ENCODE data around the gene CRHR1. TPM values are rescaled to one million over a fixed set of nuclear protein-coding genes. Genes with fewer than 3 reads are reported as not detected.
A peak's percentile ranks its signal among the peaks of the same experiment; 100 is the strongest.

The CRHR1 gene
- total RNA-seq, 1 experiment from 2014 or later, result not detected

- no peak overlapping the region for H3K27ac ChIP-seq (ENCODE audit: low read length)
- POLR2A ChIA-PET (ENCODE audit: unreplicated experiment), result no interaction called here
- no TSS peak for BruUV-seq (replicated peaks)
These were observed 50.6 kb downstream of the CRHR1 start for GRCh38 chr17:45834471-45835396.

GRCh38 chr17:45835481-45835880 is 51.4 kb downstream of the CRHR1 start:
- Histone ChIP-seq H3K9me2 (replicated peaks; ENCODE audit: low read length) (no peaks in the 10 kb centered on the region), H3K4me3 (ENCODE audit: low read length) (no peak overlapping the region), H3K9ac (ENCODE audit: low read length) (no peak overlapping the region), H3K79me2 (ENCODE audit: low read length) (no peaks in the 10 kb centered on the region), H3K36me3 (ENCODE audit: low read depth, low read length) (no peaks in the 10 kb centered on the region), H2AFZ (ENCODE audit: low read length) (no peak overlapping the region), H4K20me1 (ENCODE audit: low read length) (no peaks in the 10 kb centered on the region), H3K27ac (ENCODE audit: low read length) (no peak overlapping the region), H3K4me1 (ENCODE audit: insufficient read depth, low read length) (0 out of 2 replicates have a peak, but pooled peaks cover 4% of the 10 kb centered on the region), H3K4me2 (ENCODE audit: low read length) (no peak overlapping the region), H3K9me3 (ENCODE audit: low read length) (no peaks in the 10 kb centered on the region), H3F3A (ENCODE audit: low read length, unreplicated experiment) (no peaks in the 10 kb centered on the region), H3K27me3 (ENCODE audit: low read length) (peaks cover 11% of the 10 kb centered on the region; the same call in 1 of the 2 replicates)
- DNase-seq (no peak), ATAC-seq (no peak)
- ChIA-PET CTCF (interaction anchor here (1.1 kb wide), 1 partner anchor 195 kb away, joined by 4 read pairs; no protein-coding TSS in a partner anchor), POLR2A (ENCODE audit: unreplicated experiment) (no interaction called here)
- TF ChIP-seq EZH2phosphoT487 (IDR thresholded peaks at IDR 0.05; ENCODE audit: borderline replicate concordance, low read length) (no peak), CTCF (conservative IDR thresholded peaks at IDR 0.05; ENCODE audit: low read depth, low read length) (no peak), EZH2 (IDR thresholded peaks at IDR 0.05; ENCODE audit: low read length, unreplicated experiment) (no peak)
- no TSS peak for BruUV-seq (replicated peaks)
- intact Hi-C loops (cut with micrococcal nuclease), result no loop called here

More at GRCh38 chr17:45834471-45835396, 50.6 kb downstream of the CRHR1 start:
- peaks cover 11% of the 10 kb centered on the region; the same call in 1 of the 2 replicates for H3K27me3 ChIP-seq (ENCODE audit: low read length)
- no peak overlapping the region for H3K4me3 ChIP-seq (ENCODE audit: low read length)
- intact Hi-C loops (cut with micrococcal nuclease), result loop anchor here (5.0 kb wide), 1 partner anchor 617 kb away; no protein-coding TSS in a partner anchor
- no peaks in the 10 kb centered on the region for H4K20me1 ChIP-seq (ENCODE audit: low read length)
- 0 out of 2 replicates have a peak, but pooled peaks cover 4% of the 10 kb centered on the region for H3K4me1 ChIP-seq (ENCODE audit: insufficient read depth, low read length)
- H3K4me2 ChIP-seq (ENCODE audit: low read length), result no peak overlapping the region
- peak; percentile 56 for DNase-seq
- no peaks in the 10 kb centered on the region for H3K79me2 ChIP-seq (ENCODE audit: low read length)
- H3K9me3 ChIP-seq (ENCODE audit: low read length), result no peaks in the 10 kb centered on the region
- H3F3A ChIP-seq (ENCODE audit: low read length, unreplicated experiment), result no peaks in the 10 kb centered on the region
- no peaks in the 10 kb centered on the region for H3K9me2 ChIP-seq (replicated peaks; ENCODE audit: low read length)
- CTCF ChIA-PET, result interaction anchor here (1.1 kb wide), 1 partner anchor 195 kb away, joined by 4 read pairs; no protein-coding TSS in a partner anchor
- H3K9ac ChIP-seq (ENCODE audit: low read length), result no peak overlapping the region
- 0 out of 2 replicates have a peak overlapping the region, but pooled peaks have one; percentile 16 for H2AFZ ChIP-seq (ENCODE audit: low read length)
- peak; percentile 27 for ATAC-seq
- TF ChIP-seq CTCF (conservative IDR thresholded peaks at IDR 0.05; ENCODE audit: low read depth, low read length) (no peak), EZH2 (IDR thresholded peaks at IDR 0.05; ENCODE audit: low read length, unreplicated experiment) (no peak), EZH2phosphoT487 (IDR thresholded peaks at IDR 0.05; ENCODE audit: borderline replicate concordance, low read length) (no peak)
- H3K36me3 ChIP-seq (ENCODE audit: low read depth, low read length), result no peaks in the 10 kb centered on the region

Data from PC-3 (cell line).